ENCODE data around the gene IDH3B.
"Not testable (repeated sequence)": the region's sequence is repeated elsewhere in the genome, so short reads cannot be mapped to it uniquely, and the experiment has no call there.

The IDH3B gene

GRCh38 chr20:2696646-2697045 is 32.6 kb upstream of the IDH3B start:
- no peak for DNase-seq
- Mint-ChIP-seq H3K36me3 (ENCODE audit: low read depth) (no peaks in the 10 kb centered on the region), H3K4me1 (peaks cover 32% of the 10 kb centered on the region), H3K27me3 (ENCODE audit: low read depth, poor library complexity) (peaks cover 85% of the 10 kb centered on the region), H3K27ac (no peak overlapping the region), H3K9me3 (no peaks in the 10 kb centered on the region), H3K4me3 (no peak overlapping the region)
- no peak for TF ChIP-seq CTCF (IDR thresholded peaks at IDR 0.05)

DNA sequence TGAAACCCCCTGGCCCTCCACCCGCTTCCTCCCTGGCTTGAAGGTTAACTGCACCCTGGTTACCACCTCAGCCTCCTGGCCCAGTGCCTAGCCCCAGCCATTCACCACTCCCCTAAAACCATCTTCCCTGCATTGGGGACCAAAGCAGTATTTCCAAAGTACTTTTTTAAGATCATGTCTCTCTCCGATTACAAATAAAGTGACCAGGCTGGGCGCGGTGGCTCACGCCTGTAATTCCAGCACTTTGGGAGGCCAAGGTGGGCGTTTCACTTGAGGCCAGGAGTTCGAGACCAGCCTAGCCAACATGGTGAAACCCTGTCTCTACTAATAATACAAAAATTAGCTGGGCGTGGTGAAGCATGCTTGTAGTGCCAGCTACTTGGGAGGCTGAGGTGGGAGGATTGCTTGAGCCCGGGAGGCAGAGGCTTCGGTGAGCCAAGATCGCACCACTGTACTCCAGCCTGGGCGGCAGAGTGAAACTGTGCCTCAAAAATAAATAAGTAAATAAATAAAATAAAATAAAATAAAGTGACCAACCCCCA is 32.0 kb upstream of the IDH3B start:
- H3K9me3 Mint-ChIP-seq; H3K27ac Mint-ChIP-seq; DNase-seq; H3K36me3 Mint-ChIP-seq (ENCODE audit: low read depth): not testable (repeated sequence)
- Mint-ChIP-seq H3K27me3 (ENCODE audit: low read depth, poor library complexity) (peaks cover 85% of the 10 kb centered on the region), H3K4me3 (peak overlapping the region; percentile 32), H3K4me1 (peaks cover 32% of the 10 kb centered on the region)

GRCh38 chr20:2695206-2695983 is 31.4 kb upstream of the IDH3B start:
- no peak for TF ChIP-seq CTCF (IDR thresholded peaks at IDR 0.05)
- Mint-ChIP-seq H3K27ac (no peak overlapping the region), H3K4me1 (peaks cover 30% of the 10 kb centered on the region), H3K27me3 (ENCODE audit: low read depth, poor library complexity) (peaks cover 85% of the 10 kb centered on the region), H3K36me3 (ENCODE audit: low read depth) (no peaks in the 10 kb centered on the region), H3K9me3 (peaks cover 6% of the 10 kb centered on the region), H3K4me3 (peak overlapping the region; percentile 60)
- no peak for DNase-seq

DNA sequence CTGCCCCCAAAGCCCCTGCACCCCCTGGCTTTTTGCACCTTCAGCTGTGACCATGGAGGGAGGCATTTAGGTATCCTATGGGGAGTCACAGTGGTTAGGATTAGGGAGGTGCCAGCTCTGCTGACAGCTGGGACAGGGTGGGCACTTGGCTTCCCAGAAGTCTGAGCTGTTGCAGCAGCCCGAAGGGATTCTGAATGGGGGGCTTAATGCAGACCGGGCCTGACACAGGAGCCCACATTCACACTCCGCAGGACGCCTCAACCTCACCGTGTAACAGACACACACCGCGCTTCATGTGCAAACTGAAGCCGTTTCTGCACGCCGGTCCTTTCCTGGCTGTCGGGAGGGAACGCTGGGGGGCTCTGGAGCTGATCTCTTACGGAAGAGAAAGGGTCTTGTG is 30.5 kb upstream of the IDH3B start:
- no peak for TF ChIP-seq CTCF (IDR thresholded peaks at IDR 0.05)
- H3K9me3 Mint-ChIP-seq: peaks cover 6% of the 10 kb centered on the region
- peaks cover 35% of the 10 kb centered on the region for H3K4me1 Mint-ChIP-seq
- H3K27ac Mint-ChIP-seq: no peak overlapping the region
- DNase-seq: no peak
- peak overlapping the region; percentile 60 for H3K4me3 Mint-ChIP-seq
- peaks cover 85% of the 10 kb centered on the region for H3K27me3 Mint-ChIP-seq (ENCODE audit: low read depth, poor library complexity)
- no peaks in the 10 kb centered on the region for H3K36me3 Mint-ChIP-seq (ENCODE audit: low read depth)

GRCh38 chr20:2694008-2694471 is 30.0 kb upstream of the IDH3B start:
- H3K27me3 Mint-ChIP-seq (ENCODE audit: low read depth, poor library complexity): peaks cover 85% of the 10 kb centered on the region

More at GRCh38 chr20:2694008-2694471, 30.0 kb upstream of the IDH3B start:
- Mint-ChIP-seq H3K4me1 (peaks cover 39% of the 10 kb centered on the region), H3K36me3 (ENCODE audit: low read depth) (no peaks in the 10 kb centered on the region), H3K4me3 (peak overlapping the region; percentile 57), H3K9me3 (peaks cover 6% of the 10 kb centered on the region), H3K27ac (no peak overlapping the region)
- peak; percentile 49 for DNase-seq
- no peak for TF ChIP-seq CTCF (IDR thresholded peaks at IDR 0.05)
